Measurements from ENCODE around the gene POMT1.
"Not testable (repeated sequence)": the region's sequence is repeated elsewhere in the genome, so short reads cannot be mapped to it uniquely, and the experiment has no call there.

POMT1 gene

DNA sequence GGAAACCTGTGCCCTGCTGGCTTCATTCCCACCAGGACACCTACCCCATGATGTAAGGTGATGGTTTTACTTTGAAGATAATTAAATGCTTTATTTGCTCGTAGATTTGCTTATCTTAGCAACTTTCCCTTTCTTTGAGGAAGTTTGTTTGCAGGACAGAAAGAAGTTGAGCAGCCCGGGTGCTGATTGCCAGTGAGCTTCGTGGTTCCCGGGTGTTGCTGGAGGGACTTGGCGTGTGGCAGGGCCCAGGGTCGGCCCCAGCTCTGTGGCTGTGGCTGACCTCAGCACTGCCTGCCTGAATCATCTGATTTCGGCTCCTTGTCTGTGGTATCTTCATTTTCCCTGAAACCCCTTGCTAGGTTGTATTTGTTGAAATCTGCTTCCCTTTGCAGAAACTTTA, 8.7 kb downstream of the POMT1 start:
- no peak for TF ChIP-seq CTCF (conservative IDR thresholded peaks at IDR 0.05; ENCODE audit: low read depth, low read length)

DNA sequence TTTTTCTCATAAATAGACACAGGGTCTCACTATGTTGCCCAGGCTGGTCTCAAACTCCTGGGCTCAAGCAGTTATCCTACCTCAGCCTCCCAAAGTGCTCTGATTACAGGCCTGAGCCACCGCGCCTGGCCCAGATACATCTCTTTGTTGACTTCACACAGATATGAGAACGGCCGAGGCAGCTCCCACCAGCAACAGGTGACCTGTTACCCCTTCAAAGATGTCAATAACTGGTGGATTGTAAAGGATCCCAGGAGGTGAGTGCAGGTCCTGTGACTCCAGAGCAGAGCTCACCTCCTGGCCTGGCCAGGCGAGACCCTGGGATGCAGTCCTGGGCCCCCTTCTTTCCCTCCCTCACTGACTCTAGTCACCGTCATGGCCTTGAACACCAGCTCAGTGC, 9.2 kb downstream of the POMT1 start:
- no peak for TF ChIP-seq CTCF (conservative IDR thresholded peaks at IDR 0.05; ENCODE audit: low read depth, low read length)
- no peak overlapping the region for H3K4me3 ChIP-seq (ENCODE audit: low read depth, low read length)
- DNase-seq (ENCODE audit: low read depth) = no peak

More for the DNA sequence above, 8.7 kb downstream of the POMT1 start:
- no peak overlapping the region for H3K4me3 ChIP-seq (ENCODE audit: low read depth, low read length)
- DNase-seq (ENCODE audit: low read depth) = no peak

GRCh38 chr9:131513177-131513576, 10.5 kb downstream of the POMT1 start:
- TF ChIP-seq CTCF (conservative IDR thresholded peaks at IDR 0.05; ENCODE audit: low read depth, low read length) = no peak
- DNase-seq (ENCODE audit: low read depth) = no peak
- no peak overlapping the region for H3K4me3 ChIP-seq (ENCODE audit: low read depth, low read length)

GRCh38 chr9:131515559-131516031, 12.9 kb downstream of the POMT1 start:
- DNase-seq (ENCODE audit: low read depth); H3K4me3 ChIP-seq (ENCODE audit: low read depth, low read length): not testable (repeated sequence)

- no peak overlapping the region for H3K4me3 ChIP-seq (ENCODE audit: low read depth, low read length)
- DNase-seq (ENCODE audit: low read depth) = no peak
- no peak for TF ChIP-seq CTCF (conservative IDR thresholded peaks at IDR 0.05; ENCODE audit: low read depth, low read length)
Measured at GRCh38 chr9:131516100-131516499, 13.4 kb downstream of the POMT1 start.

- no peak for DNase-seq (ENCODE audit: low read depth)
- TF ChIP-seq CTCF (conservative IDR thresholded peaks at IDR 0.05; ENCODE audit: low read depth, low read length) = no peak
- H3K4me3 ChIP-seq (ENCODE audit: low read depth, low read length) = no peak overlapping the region
Measured at GRCh38 chr9:131516930-131517329, 14.2 kb downstream of the POMT1 start.

GRCh38 chr9:131517761-131518190, 15.1 kb downstream of the POMT1 start:
- no peak overlapping the region for H3K4me3 ChIP-seq (ENCODE audit: low read depth, low read length)
- no peak for TF ChIP-seq CTCF (conservative IDR thresholded peaks at IDR 0.05; ENCODE audit: low read depth, low read length)
- no peak for DNase-seq (ENCODE audit: low read depth)

DNA sequence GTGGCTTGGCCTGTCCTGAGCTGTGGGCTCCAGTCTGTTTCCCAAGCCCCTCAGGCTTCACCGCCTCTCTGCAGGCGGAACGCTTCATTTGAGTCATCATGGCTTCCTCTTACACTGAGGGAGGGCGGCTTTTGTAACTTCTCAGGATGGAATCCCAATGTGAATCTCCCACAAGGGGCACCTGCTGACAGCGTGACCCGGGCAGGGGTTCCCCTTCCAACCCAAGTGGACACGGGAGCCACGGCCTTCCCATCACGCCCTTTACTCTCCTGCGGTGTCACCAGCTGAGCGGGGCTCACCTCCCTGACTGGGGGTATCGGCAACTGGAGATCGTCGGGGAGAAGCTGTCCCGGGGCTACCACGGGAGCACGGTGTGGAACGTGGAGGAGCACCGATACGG, 15.8 kb downstream of the POMT1 start:
- no peak for TF ChIP-seq CTCF (conservative IDR thresholded peaks at IDR 0.05; ENCODE audit: low read depth, low read length)
- no peak for DNase-seq (ENCODE audit: low read depth)

More for the DNA sequence above, 15.8 kb downstream of the POMT1 start:
- H3K4me3 ChIP-seq (ENCODE audit: low read depth, low read length) = no peak overlapping the region
